Stimulated activated CD8-positive, alpha-beta memory T cell treated with anti-CD3 and anti-CD28 coated beads, Interleukin-15, amount 100 ng/mL, for 1 hour (primary cell): ENCODE data around the gene BAZ2B.

Source experiments
- DNase-seq: peaks from one replicate; pipeline ENCODE4 v3.0.0-alpha.2; 2020; ENCODE audit warnings: low read depth

BAZ2B gene

GRCh38 chr2:159525012-159525411, 91.3 kb downstream of the BAZ2B start:
- no peak for DNase-seq

- DNase-seq, result no peak
These were observed 95.1 kb downstream of the BAZ2B start for GRCh38 chr2:159521272-159521671.

GRCh38 chr2:159518321-159519005, 97.9 kb downstream of the BAZ2B start:
- no peak for DNase-seq

GRCh38 chr2:159516241-159516758, 100.0 kb downstream of the BAZ2B start:
- no peak for DNase-seq

DNA sequence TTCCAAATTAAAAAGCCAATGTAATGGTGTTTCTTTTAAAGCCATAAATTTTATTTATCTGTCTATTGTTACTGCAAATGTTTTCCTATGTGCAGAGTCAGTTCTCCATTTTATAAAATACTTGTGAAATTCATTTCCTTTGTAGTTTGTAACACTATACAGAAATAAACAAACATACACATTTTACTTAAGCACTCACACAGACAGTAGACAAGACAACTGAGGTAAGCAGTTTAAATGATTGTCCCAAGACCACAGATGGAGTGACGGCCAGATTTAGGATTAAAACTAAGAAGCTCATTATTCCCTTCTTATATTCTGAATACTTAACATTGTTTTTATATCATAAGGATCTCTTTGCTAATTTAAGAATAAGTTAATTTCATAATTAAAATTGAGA, 100.9 kb downstream of the BAZ2B start:
- no peak for DNase-seq

GRCh38 chr2:159513745-159514144, 102.6 kb downstream of the BAZ2B start:
- DNase-seq, result no peak

DNA sequence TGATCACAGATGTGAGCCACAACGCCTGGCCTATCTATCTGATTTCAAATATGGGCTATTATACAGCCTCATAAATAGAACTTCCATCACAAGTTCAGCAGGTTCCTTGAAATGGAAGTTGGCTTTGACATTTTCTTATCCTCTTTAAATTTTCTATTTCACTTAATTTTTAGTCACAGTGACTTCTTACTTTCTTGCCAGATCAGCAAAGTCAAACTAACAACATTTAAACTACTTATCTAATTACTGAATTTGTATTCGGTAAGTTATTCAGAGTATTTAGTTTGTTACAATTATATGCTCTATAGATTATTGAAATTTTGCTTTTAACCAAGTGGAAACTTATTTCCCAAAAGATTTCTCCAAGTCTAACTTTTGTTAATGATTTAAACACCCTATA, 108.2 kb downstream of the BAZ2B start:
- DNase-seq, result no peak

- no peak for DNase-seq
These were observed 109.4 kb downstream of the BAZ2B start for GRCh38 chr2:159506764-159507440.

DNA sequence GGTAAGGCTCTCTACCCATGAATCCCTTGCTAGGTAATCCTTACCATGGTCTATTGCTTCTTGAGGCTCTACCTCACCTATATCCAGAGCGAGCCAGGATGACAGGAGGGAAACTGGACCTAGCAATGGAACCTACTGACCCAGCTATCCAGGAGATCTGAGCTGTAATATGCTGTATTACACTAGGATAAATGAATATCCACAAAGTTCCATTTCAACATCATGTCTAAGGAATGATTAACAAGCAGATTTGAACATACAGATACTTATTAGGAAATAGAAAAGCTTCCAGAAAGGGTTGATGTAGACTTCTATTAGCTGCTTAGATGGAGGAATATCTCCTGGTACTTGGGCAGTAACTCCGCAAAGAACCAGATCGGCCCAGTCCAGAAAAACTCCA, 110.1 kb downstream of the BAZ2B start:
- DNase-seq, result no peak

DNA sequence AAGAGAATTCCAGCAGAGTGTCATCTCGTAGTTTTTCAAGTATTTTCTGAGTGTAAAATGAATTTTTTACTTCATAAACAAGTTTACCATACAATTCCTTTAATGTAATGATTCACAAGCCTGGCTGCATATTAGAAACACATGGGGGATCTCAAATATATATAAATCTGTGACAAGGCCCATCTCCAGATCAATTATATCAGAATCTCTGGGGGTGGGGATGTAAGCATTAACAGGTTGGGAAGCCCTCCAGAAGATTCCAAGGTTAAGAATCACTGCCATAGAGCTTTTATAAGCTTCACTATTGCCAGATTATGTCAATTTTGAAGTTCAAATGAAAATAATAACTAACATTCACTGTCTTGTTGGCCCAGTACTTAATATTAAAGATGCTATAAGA, 111.2 kb downstream of the BAZ2B start:
- no peak for DNase-seq

DNA sequence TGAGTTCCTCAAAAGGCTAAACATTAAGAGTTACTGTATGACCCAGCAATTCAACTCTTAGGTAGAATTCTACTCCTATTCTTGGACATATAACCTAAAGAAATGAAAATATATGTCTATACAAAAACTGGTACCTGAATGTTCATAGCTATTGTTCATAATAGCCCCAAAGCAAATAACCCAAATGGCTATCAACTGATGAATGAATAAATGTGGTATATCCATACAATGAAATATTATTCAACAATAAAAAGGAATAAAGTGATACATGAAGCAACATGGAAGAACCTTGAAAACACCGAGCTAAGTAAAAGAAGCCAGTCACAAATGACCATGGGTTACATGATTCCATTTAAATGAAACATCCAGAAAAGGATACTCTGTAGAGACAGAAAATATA, 114.6 kb downstream of the BAZ2B start:
- DNase-seq, result no peak

DNA sequence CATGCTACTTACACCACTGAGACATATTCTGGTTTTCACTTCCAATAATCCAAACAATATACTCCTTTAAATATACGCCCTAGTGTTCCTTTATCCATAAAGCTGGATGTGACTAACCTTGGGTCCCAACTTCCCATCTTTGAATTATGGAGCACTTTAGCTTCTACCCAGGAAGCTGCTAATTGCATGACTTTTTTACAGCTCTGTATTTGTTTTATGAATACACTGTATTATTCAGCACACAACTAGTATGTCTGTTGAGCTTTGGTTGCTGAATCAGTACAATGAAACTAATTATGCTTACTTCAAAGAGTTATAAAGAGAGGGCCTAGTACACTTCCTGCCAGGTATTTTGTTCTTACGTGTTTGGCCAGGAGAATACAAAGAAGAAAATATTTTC, 118.5 kb downstream of the BAZ2B start:
- no peak for DNase-seq

DNA sequence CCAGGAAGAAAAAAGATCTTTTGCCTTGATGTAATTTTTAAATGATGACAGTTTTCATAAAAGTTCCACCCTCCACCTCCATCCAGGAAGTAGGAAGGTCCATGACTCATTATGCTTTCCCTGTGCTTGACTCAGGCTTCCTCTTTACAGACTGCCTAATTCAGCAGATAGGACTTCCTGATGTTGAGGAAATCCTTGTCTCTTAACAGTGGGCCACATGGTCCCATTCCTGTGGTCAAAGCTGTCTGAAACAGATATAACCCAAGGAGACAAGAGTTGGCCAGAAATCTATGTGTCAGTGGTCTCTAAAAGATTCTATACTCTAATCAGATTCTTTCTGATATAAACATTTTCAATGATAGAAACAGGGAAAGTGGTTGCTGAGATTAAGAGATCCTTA, 119.1 kb downstream of the BAZ2B start:
- DNase-seq, result no peak

- DNase-seq, result no peak
These were observed 126.9 kb downstream of the BAZ2B start for GRCh38 chr2:159489476-159489875.

- DNase-seq, result no peak
These were observed 131.8 kb downstream of the BAZ2B start for GRCh38 chr2:159484532-159484931.

GRCh38 chr2:159476329-159476728, 140.0 kb downstream of the BAZ2B start:
- DNase-seq, result no peak

DNA sequence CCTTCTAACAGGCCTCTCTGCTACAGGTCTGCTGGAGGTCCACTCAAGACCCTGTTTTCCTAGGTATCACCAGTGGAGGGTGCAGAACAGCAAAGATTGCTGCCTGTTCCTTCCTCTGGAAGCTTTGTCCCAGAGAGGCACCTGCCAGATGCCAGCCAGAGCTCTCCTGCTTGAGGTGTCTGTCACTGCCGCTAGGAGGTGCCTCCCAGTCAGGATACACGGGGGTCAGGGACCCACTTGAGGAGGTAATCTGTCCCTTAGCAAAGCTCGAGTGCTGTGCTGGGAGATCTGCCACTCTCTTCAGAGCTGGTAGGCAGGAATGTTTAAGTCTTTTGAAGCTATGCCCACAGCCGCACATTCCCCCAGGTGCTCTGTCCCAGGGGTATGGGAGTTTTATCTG, 140.6 kb downstream of the BAZ2B start:
- no peak for DNase-seq

- no peak for DNase-seq
These were observed 145.0 kb downstream of the BAZ2B start for GRCh38 chr2:159471340-159471739.

DNA sequence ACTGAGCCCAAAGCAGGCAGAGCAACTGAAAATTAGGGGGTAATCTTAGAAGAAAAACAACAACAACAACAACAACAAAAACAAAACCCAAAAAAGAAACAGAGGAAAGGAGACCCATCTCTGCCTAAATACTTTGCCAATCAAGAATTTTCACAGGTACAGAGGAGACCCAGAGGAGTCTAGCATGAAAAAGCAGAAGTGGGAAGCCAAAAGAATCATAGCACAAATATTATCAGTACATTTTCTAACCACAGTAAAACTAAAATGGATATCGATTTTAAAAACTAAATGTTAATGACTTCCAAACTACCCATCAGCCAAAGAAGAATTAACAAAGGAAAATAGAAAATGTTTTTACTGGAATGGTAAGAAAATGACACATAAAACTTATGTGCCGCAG, 148.1 kb downstream of the BAZ2B start:
- no peak for DNase-seq

DNA sequence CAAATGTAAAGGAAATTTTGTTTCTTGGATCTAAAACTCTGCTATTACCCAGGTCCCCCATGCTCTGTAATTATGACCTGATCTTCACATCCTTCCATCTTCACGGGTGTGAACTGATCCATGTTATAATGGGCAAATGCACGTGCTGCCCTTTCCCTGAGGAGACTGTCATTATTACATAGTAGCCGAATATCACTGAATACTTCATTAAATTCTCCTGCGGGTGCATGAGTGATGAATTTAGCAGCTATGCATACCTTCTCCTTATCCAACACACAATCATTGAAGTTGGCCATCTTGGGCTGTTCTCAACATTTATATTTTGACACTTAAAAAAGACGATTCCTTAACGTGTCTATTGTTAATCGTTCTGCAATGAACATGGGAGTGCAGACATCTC, 153.4 kb downstream of the BAZ2B start:
- DNase-seq, result no peak

- no peak for DNase-seq
These were observed 154.1 kb downstream of the BAZ2B start for GRCh38 chr2:159462201-159462785.

DNA sequence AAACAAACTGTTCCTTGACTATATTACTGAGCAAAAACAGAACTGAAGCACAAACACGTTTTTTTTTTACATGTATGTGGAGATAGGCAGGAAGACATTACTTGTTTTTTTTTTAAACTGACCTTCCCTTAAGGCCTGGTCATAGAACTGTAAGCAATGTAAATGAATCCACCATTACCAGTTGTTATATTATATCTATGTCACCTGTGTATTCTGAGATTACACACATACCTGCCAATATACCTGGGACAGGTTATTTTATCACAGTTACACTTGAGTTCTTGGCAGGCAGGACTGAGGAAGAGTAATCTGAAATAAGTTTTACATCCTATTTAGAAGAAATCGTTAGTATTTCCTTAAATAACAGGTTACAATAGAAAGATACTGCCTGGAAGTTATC, 155.3 kb downstream of the BAZ2B start:
- no peak for DNase-seq

- no peak for DNase-seq
These were observed 156.1 kb downstream of the BAZ2B start for GRCh38 chr2:159460227-159460626.
